ENCODE measurements around the gene TMEM128. TPM values are rescaled to one million over a fixed set of nuclear protein-coding genes. Genes with fewer than 3 reads are reported as not detected.
"Not testable (repeated sequence)": the region's sequence is repeated elsewhere in the genome, so short reads cannot be mapped to it uniquely, and the experiment has no call there.

Gene TMEM128
- total RNA-seq, 2 donors from 2014 or later = 9.1 to 13.1 TPM

- H3K4me3 Mint-ChIP-seq; H3K36me3 Mint-ChIP-seq (ENCODE audit: low read depth); H3K27ac Mint-ChIP-seq; H3K9me3 Mint-ChIP-seq; ATAC-seq (replicated peaks); H3K4me1 Mint-ChIP-seq: not testable (repeated sequence)
- peaks cover 40% of the 10 kb centered on the region for H3K27me3 Mint-ChIP-seq
Measured at GRCh38 chr4:4188557-4188956, 59.5 kb downstream of the TMEM128 start.

Other genes with a start within 250 kb of the TMEM128 start
- not detected for gene OTOP1, start 21.3 kb downstream of the TMEM128 start, total RNA-seq
- 10 to 100 TPM; 25.2 to 57.8 TPM for gene LYAR, start 41.9 kb upstream of the TMEM128 start, total RNA-seq
- gene ZBTB49, start 42.0 kb upstream of the TMEM128 start, total RNA-seq = 1 to 10 TPM; 3.5 to 7.6 TPM
- gene NSG1, start 138.9 kb upstream of the TMEM128 start, total RNA-seq = 10 to 100 TPM in 1 of 2 donors, 1 to 10 TPM in 1; 7.0 to 12.8 TPM